NCI-H1105 (cell line): ENCODE measurements around the gene UTP14C.
"Not testable (repeated sequence)": the region's sequence is repeated elsewhere in the genome, so short reads cannot be mapped to it uniquely, and the experiment has no call there.

Experiments
- DNase-seq: peaks from one replicate; lab custom pipeline; 2025; lab: John Stamatoyannopoulos, UW

The UTP14C gene

DNA sequence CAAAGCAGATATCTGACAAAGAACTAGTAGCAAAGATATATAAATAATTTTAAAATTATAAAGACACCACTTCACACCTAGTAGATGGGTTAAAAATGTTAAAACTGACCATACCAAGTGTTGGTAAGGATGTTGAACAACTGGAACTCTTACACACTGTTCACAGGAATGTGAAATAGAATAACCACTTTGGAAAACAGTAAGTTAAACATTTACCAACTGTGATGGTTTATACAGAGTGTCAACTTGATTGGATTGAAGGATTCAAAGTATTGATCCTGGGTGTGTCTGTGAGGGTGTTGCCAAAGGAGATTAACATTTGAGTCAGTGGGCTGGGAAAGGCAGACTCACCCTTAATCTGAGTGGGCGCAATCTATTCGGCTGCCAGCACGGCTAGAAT is 19.2 kb downstream of the UTP14C start:
- DNase-seq = no peak

DNA sequence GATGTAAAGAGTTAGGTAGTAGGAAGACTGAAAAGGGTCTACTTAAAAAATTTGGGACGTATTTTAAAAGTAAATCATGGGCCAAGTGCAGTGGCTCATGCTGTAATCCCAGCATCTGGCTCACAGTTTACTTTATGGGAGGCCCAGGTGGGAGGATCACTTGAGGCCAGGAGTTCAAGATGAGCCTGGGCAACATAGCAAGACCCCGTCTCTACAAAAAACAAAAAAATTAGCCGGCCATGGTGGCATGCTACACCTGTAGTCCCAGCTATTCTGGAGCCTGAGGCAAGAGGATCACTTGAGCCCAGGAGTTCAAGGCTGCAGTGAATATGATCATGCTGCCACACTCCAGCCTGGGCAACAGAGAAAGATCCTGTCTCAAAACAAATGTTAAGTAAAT is 23.0 kb downstream of the UTP14C start:
- DNase-seq = no peak

DNA sequence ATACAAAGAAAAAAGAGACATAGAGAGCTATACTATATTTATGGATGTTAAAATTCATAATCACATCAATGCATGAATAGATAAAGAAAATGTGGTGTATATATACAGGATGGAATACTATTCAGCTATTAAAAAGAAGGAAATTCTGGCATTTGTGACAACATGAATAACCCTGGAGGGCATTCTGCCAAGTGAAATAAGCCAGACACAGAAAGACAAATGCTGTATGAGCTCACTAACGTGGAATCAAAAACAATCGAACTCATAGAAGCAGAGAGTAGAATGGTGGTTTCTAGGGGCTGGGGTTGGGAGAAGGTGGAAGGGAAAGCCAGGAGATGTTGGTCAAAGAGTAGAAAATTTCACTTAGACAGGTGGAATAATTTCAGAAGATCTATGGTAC is 24.0 kb downstream of the UTP14C start:
- no peak for DNase-seq

DNA sequence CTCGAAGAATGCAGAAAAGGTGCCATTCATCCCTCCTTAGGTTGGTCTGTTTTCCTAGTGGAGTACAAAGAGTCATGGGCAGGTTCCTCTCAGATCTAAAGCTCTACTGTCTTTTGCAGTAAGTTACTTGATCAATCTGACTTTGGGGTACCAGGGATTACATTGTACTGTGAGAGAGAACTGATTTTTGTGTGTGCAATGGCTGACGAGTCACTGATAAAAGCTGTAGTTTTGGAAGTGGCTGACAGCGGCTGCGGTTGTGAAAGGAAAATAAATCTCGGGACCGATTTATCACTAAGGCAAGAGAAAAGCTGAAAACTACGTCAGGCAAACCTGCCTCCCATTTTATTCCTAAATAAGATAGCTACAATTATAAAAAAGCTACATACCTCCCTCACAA is 26.9 kb downstream of the UTP14C start:
- no peak for DNase-seq

DNA sequence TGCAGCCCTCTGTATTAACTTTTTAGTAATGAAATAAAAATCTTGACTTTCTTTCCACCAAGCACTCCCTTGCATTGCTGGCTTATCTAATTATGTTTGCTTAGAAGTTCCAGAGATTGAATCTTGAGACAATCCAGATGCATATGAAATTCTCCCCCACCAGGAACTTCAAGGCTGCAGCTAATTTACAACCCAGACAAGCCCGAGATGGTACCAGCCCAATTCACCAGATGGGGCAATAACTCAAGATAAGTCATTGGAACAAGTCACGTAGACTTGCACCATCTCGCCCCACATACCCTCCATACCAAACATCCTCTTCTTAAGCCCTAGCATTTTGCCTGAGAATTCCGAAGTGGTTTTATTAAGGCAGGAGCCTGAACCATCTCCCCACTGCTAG is 29.0 kb downstream of the UTP14C start:
- no peak for DNase-seq

DNA sequence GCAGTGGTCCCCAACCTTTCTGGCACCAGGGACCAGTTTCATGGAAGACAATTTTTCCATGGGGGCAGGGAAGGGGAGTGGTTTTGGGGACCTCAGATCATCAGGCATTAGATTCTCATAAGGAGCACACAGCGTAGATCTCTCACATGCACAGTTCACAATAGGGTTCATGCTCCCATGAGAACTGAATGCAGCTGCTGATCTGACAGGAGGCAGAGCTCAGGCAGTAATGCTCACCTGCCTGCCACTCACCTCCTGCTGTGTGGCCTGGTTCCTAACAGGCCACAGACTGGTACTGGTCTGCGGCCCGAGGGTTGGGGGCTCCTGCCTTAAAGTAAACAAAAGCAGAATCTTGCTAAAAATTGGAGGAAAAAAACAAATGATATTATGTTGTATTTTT is 36.6 kb downstream of the UTP14C start:
- not testable (repeated sequence) for DNase-seq

DNA sequence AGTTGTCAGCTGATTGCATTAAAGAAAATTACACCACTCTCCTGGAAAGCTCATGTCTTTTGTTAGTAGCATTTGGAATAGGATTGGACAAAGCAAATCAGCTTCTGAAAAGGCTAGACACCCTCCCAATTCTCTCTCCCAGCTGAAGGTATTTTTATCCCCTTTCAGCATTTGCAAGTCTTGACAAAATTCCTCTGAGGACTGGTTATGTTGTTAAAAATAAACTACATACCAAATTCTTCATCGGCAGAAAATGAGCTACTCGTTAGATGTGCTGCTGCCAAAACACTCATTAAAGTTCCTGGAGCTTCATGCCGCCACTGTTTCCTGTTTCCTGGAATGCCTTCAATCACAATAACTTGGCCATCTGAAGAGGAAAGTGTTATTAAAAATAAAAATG is 37.1 kb downstream of the UTP14C start:
- no peak for DNase-seq

DNA sequence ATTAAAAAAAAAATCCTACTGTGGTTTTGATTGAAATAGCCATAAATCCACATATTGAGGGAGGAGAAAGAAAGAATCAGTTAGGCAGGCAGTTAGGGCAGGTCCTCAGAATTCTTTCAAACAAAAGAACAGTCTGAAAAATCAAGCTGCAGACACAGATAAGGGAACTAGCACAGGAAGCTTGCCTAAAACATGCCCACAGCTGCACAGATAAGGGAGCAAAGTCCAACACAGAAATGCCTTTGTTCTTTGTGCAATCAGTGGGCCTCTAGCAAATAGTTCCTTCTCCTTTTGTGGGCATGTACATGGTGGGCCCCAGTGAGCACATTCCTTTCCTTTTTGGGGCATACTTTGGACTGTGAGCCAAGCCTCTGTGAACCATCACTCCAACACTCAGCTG is 42.7 kb downstream of the UTP14C start:
- DNase-seq = no peak

DNA sequence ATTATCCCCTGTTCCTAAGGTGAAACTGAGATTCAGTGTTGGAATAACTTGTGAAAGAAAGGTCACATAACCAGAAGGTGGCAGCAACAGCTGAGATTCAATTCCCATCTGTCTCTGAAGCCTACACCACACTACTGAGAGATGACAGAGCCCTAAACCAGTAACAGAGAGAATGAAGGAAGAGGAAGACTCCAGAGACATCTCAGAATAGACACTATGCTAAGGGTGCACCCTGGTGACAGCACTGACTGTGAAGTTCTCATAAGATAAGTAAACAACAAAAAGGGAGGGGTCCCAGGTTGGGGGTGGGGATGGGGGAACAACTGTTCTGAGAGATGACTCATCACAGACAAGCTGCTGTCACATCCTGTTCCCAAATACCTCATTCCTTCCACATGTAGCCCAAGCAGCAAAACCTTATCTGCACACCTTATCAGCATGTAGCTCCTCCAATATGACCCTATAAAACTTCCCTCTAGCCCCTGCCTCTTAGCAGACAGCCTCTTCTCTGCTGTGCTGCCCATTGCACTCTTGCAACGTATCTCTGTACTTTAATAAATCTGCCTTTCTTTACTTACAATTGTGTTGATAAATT is 46.5 kb downstream of the UTP14C start:
- DNase-seq = no peak
